Measurements from ENCODE around the gene MAPK6.

MAPK6 gene

DNA sequence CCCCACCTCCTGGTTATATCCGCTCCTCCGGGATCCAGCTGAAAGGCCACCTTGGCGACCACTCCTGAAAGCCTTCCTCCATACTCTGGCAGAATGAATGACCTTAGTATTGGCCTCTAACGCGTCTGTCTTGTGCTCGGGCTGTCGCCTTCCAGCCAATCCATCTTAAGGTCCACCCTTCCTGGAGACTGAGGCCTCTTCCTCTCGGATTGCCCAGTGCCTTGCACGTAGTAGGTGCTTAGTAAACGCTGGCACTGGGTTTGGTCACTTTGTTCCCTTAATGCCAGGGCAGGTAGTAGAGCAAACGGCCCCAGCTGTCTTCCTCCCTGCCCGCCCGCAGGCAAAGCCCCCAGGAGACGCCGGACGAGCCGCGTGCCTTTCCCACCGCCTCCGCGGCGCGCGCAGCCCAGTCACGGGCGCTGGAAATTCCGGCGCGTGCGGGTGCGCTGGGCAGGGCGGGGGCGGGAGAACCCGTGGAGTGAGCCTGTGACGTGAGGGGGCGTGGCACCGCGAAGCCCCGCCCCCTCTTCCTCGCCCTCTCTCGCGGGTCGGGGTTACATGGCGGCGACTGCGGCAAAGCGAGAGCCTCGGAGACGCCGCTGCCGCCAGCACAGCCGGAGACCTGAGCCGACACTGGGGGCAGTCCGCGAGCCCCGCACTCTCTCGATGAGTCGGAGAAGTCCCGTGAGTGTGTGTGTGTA lies at the start of gene MAPK6:
Gene MAPK6, plus strand, starts transcription at position 527 of the 701 bp plus-strand sequence. CDS start 27,242 bp downstream, outside the sequence.
- DNase-seq (ENCODE audit: low read depth in 2 of 2) = peak; percentile 93 to 97
- peak within 1 kb of the TSS; percentile 68 for H3K4me3 ChIP-seq (replicated peaks in 1 of 2; ENCODE audit: low read depth in 2 of 2, low read length in 2 of 2)
- TF ChIP-seq, protein P1, sequence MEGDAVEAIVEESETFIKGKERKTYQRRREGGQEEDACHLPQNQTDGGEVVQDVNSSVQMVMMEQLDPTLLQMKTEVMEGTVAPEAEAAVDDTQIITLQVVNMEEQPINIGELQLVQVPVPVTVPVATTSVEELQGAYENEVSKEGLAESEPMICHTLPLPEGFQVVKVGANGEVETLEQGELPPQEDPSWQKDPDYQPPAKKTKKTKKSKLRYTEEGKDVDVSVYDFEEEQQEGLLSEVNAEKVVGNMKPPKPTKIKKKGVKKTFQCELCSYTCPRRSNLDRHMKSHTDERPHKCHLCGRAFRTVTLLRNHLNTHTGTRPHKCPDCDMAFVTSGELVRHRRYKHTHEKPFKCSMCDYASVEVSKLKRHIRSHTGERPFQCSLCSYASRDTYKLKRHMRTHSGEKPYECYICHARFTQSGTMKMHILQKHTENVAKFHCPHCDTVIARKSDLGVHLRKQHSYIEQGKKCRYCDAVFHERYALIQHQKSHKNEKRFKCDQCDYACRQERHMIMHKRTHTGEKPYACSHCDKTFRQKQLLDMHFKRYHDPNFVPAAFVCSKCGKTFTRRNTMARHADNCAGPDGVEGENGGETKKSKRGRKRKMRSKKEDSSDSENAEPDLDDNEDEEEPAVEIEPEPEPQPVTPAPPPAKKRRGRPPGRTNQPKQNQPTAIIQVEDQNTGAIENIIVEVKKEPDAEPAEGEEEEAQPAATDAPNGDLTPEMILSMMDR (IDR thresholded peaks at IDR 0.05; ENCODE audit: low read depth, low read length) = no peak

DNA sequence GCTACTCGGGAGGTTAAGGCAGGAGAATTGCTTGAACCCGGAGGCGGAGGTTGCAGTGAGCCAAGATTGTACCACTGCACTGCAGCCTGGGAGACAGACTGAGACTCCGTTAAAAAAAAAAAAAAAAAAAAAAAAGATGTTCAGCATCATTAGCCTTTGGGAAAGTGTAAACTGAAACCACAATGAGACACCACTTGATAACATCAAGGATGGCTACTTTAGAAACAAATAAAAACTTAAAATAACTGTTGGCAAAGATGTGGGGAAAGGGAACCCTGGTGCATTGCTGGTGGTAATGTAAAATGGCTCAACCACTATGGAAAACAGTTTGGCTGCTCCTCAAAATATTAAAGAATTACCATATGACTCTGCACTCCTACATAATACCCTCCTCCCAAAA lies 49.3 kb upstream of the MAPK6 start:
- H3K4me3 ChIP-seq (replicated peaks in 1 of 2; ENCODE audit: low read depth in 2 of 2, low read length in 2 of 2) = no peak overlapping the region
- DNase-seq (ENCODE audit: low read depth in 2 of 2) = peak in 1 of 2 donors; percentile 16
- TF ChIP-seq, protein P1 (IDR thresholded peaks at IDR 0.05; ENCODE audit: low read depth, low read length) = no peak

DNA sequence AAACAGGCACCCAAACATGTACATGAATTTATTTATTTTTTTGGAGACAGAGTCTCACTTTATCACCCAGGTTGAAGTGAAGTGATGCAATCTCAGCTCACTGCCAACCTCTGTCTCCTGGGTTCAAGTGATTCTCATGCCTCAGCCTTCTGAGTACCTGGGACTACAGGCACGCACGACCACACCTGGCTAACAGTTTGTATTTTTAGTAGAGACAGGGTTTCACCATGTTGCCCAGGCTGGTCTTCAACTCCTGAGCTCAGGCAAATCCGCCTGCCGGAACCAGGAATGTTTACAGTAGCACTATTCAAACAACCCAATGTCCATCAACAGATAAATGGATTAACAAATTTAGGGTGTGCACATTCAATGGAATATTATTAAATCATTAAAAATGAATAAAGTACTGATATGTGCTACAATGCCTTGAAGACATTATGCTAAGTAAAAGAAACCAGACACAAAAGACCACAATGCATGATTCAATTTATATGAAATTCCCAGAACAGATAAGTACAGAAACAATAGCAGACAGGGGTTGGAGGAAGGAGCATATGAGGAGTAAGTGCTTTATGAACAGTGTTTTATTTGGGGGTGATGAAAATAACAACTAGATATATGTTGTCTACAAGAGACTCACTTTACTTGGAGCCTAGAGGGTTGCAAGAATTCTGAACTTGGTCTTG lies 48.7 kb upstream of the MAPK6 start:
- H3K4me3 ChIP-seq (replicated peaks in 1 of 2; ENCODE audit: low read depth in 2 of 2, low read length in 2 of 2) = peak overlapping the region; percentile 94 to 97
- peak in 1 of 2 donors; percentile 9 for DNase-seq (ENCODE audit: low read depth in 2 of 2)
- TF ChIP-seq, protein P1 (IDR thresholded peaks at IDR 0.05; ENCODE audit: low read depth, low read length) = no peak

DNA sequence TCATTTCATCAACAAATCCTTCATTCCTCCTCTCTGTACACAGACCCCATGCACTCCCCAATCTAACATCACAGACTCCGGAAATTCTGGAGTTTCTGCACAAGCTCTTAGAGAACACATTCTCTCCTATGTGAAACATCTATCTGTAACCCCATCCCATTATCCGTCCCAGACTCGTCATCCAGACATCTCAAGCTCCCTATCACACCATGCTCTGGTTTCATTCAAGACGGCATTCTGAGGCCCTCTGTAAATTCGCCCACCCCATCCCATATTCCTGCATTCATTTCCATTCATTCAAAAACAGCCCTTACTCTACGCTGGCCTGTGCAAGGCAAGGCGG lies 48.0 kb upstream of the MAPK6 start:
- no peak for DNase-seq (ENCODE audit: low read depth in 2 of 2)
- peak overlapping the region; percentile 94 to 97 for H3K4me3 ChIP-seq (replicated peaks in 1 of 2; ENCODE audit: low read depth in 2 of 2, low read length in 2 of 2)
- TF ChIP-seq, protein P1 (IDR thresholded peaks at IDR 0.05; ENCODE audit: low read depth, low read length) = no peak

DNA sequence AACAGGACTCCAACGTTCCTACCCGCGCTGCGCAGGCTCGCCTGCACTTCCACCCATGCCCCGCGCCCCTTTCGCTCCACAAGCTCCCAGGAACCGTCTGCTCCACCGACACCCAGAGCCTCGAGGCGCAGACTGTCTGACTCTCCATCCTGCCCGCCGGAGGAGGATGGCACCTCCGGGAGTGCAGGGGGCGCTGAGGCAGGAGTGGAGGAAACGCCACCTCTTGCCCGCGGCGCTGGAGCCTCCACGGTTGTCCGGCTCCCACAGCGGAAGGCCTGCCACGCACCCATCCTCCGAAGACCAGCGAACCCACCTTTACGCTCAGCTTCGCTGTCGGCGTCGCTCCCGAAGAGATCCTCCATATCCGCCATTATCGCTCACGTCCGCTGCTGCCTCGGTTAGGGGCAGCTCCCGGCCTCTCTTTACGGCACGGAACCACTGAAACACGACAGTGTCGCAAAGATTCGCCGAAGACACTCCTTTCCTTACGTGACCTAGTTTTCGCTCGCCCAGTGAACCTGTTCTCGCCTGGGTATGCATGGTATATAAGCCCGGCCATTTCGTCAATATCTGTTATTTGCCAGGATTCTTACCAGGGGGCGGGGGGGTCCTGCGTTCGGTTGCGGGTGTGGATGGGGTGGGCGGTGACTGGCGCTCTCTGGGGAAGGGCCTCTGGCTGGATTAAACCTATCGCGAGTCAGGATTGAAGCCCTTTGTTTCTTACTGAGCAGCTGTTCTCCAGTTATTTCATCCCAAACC lies 47.5 kb upstream of the MAPK6 start, which contains the start of gene LEO1:
Gene LEO1, minus strand, starts transcription at position 404 of the 759 bp plus-strand sequence. Its CDS starts 33 bp downstream, at position 371.
- peak within 1 kb of the TSS; percentile 94 to 97 for H3K4me3 ChIP-seq (replicated peaks in 1 of 2; ENCODE audit: low read depth in 2 of 2, low read length in 2 of 2)
- peak; percentile 98 to 99 for DNase-seq (ENCODE audit: low read depth in 2 of 2)
- TF ChIP-seq, protein P1 (IDR thresholded peaks at IDR 0.05; ENCODE audit: low read depth, low read length) = peak; percentile 56

DNA sequence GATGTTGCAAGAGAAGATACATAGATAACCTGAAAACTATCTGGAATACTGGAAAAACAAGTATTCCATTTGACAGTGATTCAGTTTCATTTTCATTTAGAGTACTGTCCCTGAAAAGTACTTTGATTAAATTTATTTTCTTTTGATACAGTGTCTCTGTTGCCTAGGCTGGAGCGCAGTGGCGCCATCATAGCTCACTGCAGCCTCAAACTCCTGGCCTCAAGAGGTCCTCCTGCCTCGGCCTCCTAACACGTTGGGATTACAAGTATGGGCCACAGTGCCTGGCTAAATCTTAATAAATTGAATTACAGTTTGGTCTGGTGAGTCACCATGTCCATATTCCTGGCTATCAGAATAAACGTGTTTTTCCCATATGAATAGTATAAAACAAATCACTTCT lies 45.8 kb upstream of the MAPK6 start:
- no peak overlapping the region for H3K4me3 ChIP-seq (replicated peaks in 1 of 2; ENCODE audit: low read depth in 2 of 2, low read length in 2 of 2)
- TF ChIP-seq, protein P1 (IDR thresholded peaks at IDR 0.05; ENCODE audit: low read depth, low read length) = no peak
- DNase-seq (ENCODE audit: low read depth in 2 of 2) = no peak

Measured in cardiac fibroblast (primary cell).